Measurements from ENCODE around the gene PDE5A. TPM values are rescaled to one million over a fixed set of nuclear protein-coding genes. Genes with fewer than 3 reads are reported as not detected.
"Not testable (repeated sequence)": the region's sequence is repeated elsewhere in the genome, so short reads cannot be mapped to it uniquely, and the experiment has no call there.

Gene PDE5A
- total RNA-seq, 4 donors from 2014 or later, result 15.7 to 36.7 (median 28.3) TPM

DNA sequence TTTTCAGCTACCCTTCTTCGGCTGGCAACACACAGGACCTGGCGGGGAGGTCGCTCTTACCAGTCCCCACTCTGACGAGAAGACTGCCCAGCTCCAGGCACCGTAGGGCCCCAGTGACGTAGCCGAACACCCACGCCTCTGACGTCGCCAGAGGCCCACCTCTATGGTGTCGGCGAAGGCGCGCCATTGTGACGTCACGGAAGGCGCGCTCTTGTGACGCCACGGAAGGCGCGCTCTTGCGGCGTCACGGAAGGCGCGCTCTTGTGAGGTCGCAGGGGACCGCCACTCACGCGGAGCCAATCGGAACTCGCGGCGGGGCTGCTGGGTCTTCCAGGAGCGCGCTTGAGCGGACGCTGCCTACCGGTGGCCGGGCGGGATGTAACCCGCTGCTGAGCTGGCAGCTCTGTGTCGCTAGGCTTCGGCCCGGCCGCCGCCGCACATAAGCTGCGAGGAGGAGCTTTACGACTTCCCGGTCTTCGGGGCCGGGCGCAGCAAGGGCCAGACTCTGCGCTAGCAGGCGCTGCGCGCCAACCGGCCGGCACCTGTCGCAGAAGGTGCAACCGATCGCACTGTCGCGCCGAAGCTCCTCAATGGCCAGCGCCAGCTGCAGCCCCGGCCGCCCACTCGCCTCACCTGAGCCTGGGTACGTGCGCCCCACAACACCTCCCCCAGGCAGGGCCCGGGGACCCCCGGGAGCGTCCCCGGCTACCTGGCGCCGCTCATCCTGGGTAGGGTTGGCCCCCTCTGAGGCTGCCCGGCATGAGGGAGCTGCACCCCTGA is 173.9 kb downstream of the PDE5A start:
- H3K4me1 ChIP-seq, H3K36me3 ChIP-seq, H3K27me3 ChIP-seq, H3K9me3 ChIP-seq: not testable (repeated sequence)
- Histone ChIP-seq H3K27ac (peak overlapping the region; percentile 86 to 92 (median 90)), H3K4me3 (peak overlapping the region; percentile 58 to 82 (median 73))
- peak; percentile 96 to 99 for TF ChIP-seq EP300 (IDR thresholded peaks at IDR 0.05)
- TF ChIP-seq CTCF (IDR thresholded peaks at IDR 0.05), result peak in 4 of 5 experiments; percentile 9 to 81 (median 41)
- TF ChIP-seq POLR2A (IDR thresholded peaks at IDR 0.05), result peak; percentile 69 to 89
- 0% methylated on average over 23 to 39 of the region's 80 CpGs for WGBS, 2 donors
- peak; percentile 84 to 87 for DNase-seq (ENCODE audit: low spot score in 2 of 2)

GRCh38 chr4:119454151-119454490 is 174.5 kb downstream of the PDE5A start:
- 0 to 13% methylated on average over 2 to 5 of the region's 7 CpGs for WGBS, 2 donors
- not testable (repeated sequence) for H3K27me3 ChIP-seq; H3K4me1 ChIP-seq; H3K36me3 ChIP-seq; DNase-seq (ENCODE audit: low spot score in 2 of 2); H3K9me3 ChIP-seq
- Histone ChIP-seq H3K4me3 (peak overlapping the region; percentile 40 to 82 (median 68)), H3K27ac (peak overlapping the region; percentile 86 to 92 (median 90))

DNA sequence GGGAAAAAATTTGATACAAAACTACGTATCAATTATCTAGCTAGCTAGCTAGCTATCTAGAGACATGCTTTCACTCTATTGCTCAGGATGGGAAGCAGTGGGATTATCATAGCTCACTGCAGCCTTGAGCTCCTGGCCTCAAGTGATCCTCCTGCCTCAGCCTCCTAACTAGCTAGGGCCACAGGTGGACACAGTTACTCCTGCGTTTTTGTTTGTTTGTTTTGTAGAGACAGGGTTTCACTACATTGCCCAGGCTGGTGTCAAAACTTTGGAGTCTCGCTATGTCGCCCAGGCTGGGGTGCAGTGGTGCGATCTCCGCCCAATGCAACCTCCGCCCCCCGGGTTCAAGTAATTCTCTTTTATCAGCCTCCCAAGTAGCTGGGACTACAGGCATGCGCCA is 175.3 kb downstream of the PDE5A start:
- not testable (repeated sequence) for DNase-seq (ENCODE audit: low spot score in 2 of 2); H3K4me1 ChIP-seq; H3K36me3 ChIP-seq; H3K27me3 ChIP-seq; H3K9me3 ChIP-seq; H3K27ac ChIP-seq; H3K4me3 ChIP-seq
- 90 to 94% methylated on average over 8 to 9 of the region's 9 CpGs for WGBS, 2 donors

DNA sequence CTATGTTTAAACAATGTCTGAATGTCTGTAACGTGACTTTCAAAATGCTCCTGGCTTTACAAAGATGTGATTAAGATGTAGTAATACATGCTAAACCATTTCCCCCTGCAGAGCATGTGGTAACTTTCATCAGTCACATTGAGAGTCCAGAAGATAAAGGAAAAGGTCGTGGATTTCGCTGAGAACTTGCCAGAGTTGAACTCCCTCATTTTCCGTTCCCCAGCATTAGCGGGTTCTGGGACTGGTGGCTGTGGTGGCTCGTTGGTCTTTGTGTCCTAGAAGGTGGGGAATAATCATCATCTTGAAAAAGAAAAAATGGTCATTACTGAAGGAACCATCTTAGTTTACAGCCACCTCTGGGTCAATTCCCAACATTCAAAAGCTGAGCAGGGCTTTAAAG is 178.8 kb downstream of the PDE5A start:
- H3K36me3 ChIP-seq, result peaks cover 0 to 18% (median 0%) of the 10 kb centered on the region in 3 donors
- H3K27ac ChIP-seq; H3K27me3 ChIP-seq; H3K4me3 ChIP-seq; H3K4me1 ChIP-seq; DNase-seq (ENCODE audit: low spot score in 2 of 2); H3K9me3 ChIP-seq: not testable (repeated sequence)
- WGBS, 2 donors, result 82 to 87% methylated on average over 5 to 6 of the region's 6 CpGs

Small RNA genes lying within 50 kb of the gene (small RNA-seq; reads per million reads assigned to genes)
- gene RF00614, result not detected

All from tibial nerve (tissue), 4 donors.